ENCODE results near the gene PCNX4. TPM values are rescaled to one million over a fixed set of nuclear protein-coding genes. Genes with fewer than 3 reads are reported as not detected.
A peak's percentile ranks its signal among the peaks of the same experiment; 100 is the strongest.

PCNX4 gene
- total RNA-seq, 1 experiment from 2014 or later, result 48.4 TPM

- TF ChIP-seq EZH2 (IDR thresholded peaks at IDR 0.05) (no peak), SIN3A (IDR thresholded peaks at IDR 0.05; ENCODE audit: low read depth) (no peak), SP1 (IDR thresholded peaks at IDR 0.05; ENCODE audit: low read depth) (no peak), EZH2phosphoT487 (IDR thresholded peaks at IDR 0.05; ENCODE audit: borderline replicate concordance) (no peak), JUND (IDR thresholded peaks at IDR 0.05) (no peak)
These were observed 93.3 kb downstream of the PCNX4 start (continued) for GRCh38 chr14:60184905-60185555.

GRCh38 chr14:60188115-60188514, 96.4 kb downstream of the PCNX4 start:
- no peak for DNase-seq (ENCODE audit: low read depth, low spot score)
- ChIA-PET POLR2A (no interaction called here), CTCF (interaction anchor here (0.9 to 1.7 kb wide), 4 partner anchors 97 to 374 kb away, joined by 3 to 13 read pairs (median 4); no protein-coding TSS in a partner anchor), RAD21 (ENCODE audit: low non-redundant PET in 1 of 2, low total read pairs in 2 of 2, uncharacterized antibody in 2 of 2, unreplicated experiment in 2 of 2) (no interaction called here)
- Histone ChIP-seq H3K27me3 (ENCODE audit: insufficient read depth, low read length) (no peaks in the 10 kb centered on the region), H3K27ac (ENCODE audit: low read depth, low read length) (no peak overlapping the region), H4K20me1 (ENCODE audit: insufficient read depth) (no peaks in the 10 kb centered on the region), H3K4me1 (ENCODE audit: control insufficient read depth in 1 of 2, insufficient read depth in 2 of 2, low read length in 2 of 2) (peaks cover 0 to 6% of the 10 kb centered on the region in 2 experiments; a peak in 1 of 4 replicates), H3K79me2 (ENCODE audit: insufficient read depth, low read length) (no peaks in the 10 kb centered on the region), H3K9me3 (ENCODE audit: control insufficient read depth in 1 of 2, insufficient read depth in 1 of 2, low read depth in 1 of 2, low read length in 2 of 2) (no peaks in the 10 kb centered on the region), H3K4me3 (replicated peaks in 1 of 2; ENCODE audit: low read depth in 1 of 2, low read length in 2 of 2) (no peak overlapping the region), H3K36me3 (ENCODE audit: control insufficient read depth in 1 of 2, insufficient read depth in 2 of 2, low read length in 2 of 2) (no peaks in the 10 kb centered on the region), H3K9ac (ENCODE audit: low read length) (no peak overlapping the region), H3K9me2 (ENCODE audit: insufficient read depth) (no peaks in the 10 kb centered on the region), H3K4me2 (ENCODE audit: low read length) (no peak overlapping the region), H2AFZ (ENCODE audit: low read depth, low read length, poor library complexity, severe bottlenecking) (no peak overlapping the region)
- peak; percentile 75 for ATAC-seq
- intact Hi-C loops (cut with micrococcal nuclease), result loop anchor here (2.0 to 10.0 kb wide), 3 partner anchors 297 to 1065 kb away; partner anchors contain the start of gene C14orf39
- BruUV-seq (replicated peaks), result no TSS peak
- TF ChIP-seq, protein P1, sequence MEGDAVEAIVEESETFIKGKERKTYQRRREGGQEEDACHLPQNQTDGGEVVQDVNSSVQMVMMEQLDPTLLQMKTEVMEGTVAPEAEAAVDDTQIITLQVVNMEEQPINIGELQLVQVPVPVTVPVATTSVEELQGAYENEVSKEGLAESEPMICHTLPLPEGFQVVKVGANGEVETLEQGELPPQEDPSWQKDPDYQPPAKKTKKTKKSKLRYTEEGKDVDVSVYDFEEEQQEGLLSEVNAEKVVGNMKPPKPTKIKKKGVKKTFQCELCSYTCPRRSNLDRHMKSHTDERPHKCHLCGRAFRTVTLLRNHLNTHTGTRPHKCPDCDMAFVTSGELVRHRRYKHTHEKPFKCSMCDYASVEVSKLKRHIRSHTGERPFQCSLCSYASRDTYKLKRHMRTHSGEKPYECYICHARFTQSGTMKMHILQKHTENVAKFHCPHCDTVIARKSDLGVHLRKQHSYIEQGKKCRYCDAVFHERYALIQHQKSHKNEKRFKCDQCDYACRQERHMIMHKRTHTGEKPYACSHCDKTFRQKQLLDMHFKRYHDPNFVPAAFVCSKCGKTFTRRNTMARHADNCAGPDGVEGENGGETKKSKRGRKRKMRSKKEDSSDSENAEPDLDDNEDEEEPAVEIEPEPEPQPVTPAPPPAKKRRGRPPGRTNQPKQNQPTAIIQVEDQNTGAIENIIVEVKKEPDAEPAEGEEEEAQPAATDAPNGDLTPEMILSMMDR (IDR thresholded peaks at IDR 0.05 in 2 of 3, conservative IDR thresholded peaks at IDR 0.05 in 1 of 3; ENCODE audit: borderline replicate concordance in 1 of 3, insufficient read depth in 1 of 3, low read depth in 2 of 3, low read length in 2 of 3), result peak; percentile 9 to 36 (median 33); a peak in 2 of 6 replicates
- TF ChIP-seq, protein P2, sequence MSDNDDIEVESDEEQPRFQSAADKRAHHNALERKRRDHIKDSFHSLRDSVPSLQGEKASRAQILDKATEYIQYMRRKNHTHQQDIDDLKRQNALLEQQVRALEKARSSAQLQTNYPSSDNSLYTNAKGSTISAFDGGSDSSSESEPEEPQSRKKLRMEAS (IDR thresholded peaks at IDR 0.05), result no peak
- TF ChIP-seq RAD21 (IDR thresholded peaks at IDR 0.05; ENCODE audit: low read depth) (peak; percentile 64), SRF (IDR thresholded peaks at IDR 0.05; ENCODE audit: low read depth) (no peak)

Data from HCT116 (cell line).